Activated CD4-positive, CD25-positive, alpha-beta regulatory T cell treated with anti-CD3 and anti-CD28 coated beads, Interleukin-2, amount 50 U/mL, for 24 hours (primary cell): Measurements from ENCODE around the gene RNF149.
"Not testable (repeated sequence)": the region's sequence is repeated elsewhere in the genome, so short reads cannot be mapped to it uniquely, and the experiment has no call there.

ENCODE experiments used
- ATAC-seq, 2 donors: fragments of 150-1000 bp; cut with Tn5 transposase; one replicate each; pipeline ENCODE4 v1.10.0; 2021; ENCODE audit warnings: mild to moderate bottlenecking in 1 of 2, moderate library complexity in 1 of 2

RNF149 gene, protein sequence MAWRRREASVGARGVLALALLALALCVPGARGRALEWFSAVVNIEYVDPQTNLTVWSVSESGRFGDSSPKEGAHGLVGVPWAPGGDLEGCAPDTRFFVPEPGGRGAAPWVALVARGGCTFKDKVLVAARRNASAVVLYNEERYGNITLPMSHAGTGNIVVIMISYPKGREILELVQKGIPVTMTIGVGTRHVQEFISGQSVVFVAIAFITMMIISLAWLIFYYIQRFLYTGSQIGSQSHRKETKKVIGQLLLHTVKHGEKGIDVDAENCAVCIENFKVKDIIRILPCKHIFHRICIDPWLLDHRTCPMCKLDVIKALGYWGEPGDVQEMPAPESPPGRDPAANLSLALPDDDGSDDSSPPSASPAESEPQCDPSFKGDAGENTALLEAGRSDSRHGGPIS

DNA sequence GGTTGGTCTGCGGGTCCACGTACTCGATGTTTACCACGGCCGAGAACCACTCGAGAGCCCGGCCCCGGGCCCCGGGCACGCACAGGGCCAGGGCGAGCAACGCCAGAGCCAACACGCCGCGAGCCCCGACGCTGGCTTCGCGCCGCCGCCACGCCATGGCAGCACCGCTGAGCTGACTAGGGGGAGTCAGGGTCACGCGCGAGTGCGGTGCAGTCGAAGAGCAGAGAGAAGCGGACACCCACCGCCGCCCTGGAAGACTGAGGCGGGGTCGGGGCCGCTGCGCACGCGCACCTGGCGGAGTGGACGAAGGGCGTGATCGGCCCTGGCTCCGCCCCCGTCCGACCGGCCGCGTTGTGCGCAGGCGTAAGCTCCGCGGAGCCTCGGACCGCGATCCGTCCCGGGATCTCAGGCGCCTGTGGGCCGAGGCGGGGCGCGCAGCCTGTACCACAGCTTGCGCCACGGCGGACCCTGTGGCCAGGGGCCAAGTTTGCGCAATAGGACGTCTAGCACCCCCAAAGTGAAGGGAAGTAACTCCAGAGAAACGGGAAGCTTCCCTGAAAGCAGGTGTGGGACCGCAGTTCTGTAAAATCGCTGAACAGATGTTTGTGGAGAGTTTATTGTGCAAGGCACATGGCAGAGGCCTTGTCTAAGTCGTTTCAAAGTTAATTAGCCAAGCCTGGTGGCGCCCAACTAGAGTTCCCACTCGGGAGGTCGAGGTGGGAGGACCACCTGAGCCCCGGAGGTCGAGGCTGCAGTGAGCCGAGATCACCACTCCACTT, at the start of gene RNF149:
RNF149 (minus strand) TSS at position 270 of the 779 bp plus-strand sequence; CDS start at position 157, 113 bp downstream.
- ATAC-seq: peak; percentile 33 to 42

DNA sequence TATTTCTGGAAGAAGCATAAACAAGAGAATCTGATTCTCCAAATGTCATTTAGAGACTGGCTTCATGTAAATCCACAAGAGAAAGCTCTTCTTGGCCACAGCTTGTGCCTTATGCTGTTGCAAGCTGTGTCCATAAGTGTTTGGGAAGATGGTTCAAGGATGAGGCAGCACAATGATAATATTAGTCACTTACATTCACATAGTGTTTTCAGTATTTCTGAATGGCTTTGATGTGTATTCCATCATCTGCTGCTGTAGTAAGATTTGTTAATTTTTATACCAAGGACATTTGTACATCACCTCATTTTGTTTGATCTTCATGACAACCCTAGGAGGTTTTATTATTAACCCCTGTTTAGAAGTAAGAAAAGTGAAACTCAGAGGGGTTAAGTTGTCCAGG, 48.9 kb upstream of the RNF149 start:
- ATAC-seq: no peak

DNA sequence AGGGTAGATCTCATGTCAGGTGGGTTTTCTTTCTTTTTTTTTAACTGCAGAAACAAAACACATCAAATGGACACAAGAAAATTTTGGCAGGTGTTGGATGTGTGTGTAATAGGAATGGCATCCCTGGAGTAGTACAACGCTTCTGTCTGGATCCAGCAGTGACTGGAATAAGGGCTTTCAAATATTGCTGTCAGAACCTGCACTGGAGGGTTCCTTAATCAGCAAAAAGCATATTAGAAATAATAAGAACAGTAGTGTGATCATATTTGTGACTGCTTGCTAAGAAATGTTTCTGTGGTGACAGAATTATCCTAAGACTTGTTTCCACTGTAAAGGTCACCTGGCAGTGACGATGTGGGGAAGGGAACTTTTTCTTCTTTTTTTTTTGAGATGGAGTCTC, 48.0 kb upstream of the RNF149 start:
- ATAC-seq: no peak

DNA sequence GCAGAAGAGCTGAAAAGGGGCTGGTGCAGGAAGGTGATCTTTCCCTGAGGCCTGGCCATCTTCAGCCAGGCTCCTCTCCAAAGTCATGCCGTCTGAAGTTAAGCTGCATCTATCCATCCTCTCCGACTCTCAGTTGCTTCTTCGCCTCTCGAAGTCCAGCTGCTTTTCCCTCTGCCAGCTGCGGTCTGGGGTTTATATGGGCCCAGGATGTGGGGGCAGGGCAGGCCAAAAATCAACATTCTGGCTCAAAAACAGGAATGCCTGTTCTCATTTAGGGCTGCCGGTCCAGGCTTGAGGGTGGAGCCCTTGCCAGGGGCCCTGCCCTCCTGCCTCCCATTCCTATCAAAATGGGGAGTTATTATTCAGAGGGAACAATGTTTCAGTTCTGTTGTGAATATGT, 47.6 kb upstream of the RNF149 start:
- no peak for ATAC-seq

DNA sequence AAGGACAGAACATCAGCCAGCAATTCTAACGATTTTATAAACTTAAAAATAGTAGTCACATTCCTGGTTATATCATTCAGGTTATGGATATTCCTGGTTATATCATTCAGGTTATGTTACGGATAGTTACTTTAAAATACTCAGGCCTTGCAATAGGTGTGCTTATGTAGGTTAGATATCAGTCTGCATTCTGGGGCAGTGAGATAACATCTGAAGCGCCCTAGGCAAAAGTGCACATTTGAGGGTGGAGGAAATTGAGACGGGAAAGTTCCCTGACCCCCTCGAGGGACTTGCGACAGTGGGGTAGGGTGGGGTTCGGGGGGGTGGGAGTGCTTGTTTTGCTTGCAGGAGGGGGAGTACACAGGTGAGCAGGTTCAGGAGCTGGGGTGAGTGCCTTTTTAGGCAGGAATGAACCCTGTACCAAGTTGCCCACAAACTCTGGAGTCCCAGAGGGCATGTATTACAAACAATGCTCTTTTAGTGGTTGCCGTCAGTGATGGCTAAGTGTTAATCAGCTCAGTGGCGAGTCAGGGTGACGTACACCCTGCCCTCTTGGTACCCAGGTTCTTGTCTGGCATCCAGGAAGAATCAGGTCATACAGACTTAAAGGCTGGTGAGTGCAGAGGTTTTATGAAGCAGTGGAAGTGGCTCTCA, 47.0 kb upstream of the RNF149 start:
- no peak for ATAC-seq

DNA sequence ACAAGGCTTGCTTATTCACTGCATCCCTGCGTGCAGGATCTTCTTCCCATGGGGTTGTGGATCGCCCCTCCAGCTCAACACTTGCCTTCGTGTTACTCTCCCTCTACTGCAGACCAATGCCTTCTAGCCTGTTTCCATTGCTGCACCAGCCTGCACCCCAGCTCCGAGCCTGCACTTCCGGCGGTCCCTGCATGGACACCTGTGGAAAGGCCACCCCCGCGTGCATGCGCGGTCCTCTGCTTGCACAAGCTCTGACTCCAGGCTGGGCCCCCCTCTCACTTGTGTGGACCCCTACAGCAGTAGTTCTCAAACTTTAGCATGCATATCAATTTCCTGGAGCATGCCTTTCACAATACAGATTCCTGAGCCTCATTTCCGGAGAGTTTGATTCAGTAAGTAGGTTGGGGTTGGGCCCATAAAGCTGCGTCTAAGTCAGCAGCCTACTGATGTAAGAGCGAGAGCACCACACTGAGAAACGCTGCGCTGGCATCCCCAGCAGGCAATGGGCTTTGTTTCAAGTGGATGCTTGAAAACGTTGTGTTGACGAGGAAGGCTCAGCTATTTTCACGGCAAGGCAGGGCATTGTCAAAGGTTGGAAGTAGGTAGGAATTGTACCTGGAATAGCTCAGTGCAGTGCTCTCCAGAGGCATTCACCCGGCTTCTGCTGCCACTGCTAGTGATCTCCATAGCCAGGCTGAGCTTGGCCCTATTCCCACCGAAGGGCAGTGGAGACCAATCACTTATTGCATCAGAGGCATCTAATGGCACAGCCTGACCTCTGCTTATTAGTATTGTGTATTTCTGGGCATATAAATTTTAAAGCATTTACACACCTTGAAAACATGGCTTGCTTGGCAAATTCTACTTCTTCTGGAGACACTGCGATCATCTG, 46.2 kb upstream of the RNF149 start:
- no peak for ATAC-seq

DNA sequence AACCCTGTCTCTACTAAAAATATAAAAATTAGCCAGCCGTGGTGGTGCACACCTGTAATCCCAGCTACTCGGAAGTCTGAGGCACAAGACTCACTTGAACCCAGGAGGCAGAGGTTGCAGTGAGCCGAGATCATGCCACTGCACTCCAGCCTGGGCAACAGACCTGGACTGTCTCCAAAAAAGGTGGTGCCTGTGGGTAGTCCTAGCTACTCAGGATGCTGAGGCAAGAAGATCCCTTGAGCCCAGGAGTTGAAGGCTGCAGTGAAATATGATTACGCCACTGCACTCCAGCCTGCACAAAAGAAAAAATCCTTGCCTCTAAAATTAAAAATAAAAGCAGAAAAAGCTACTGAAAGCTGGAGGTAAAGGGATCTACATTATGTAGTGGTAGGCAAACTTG, 44.1 kb upstream of the RNF149 start:
- ATAC-seq: not testable (repeated sequence)

DNA sequence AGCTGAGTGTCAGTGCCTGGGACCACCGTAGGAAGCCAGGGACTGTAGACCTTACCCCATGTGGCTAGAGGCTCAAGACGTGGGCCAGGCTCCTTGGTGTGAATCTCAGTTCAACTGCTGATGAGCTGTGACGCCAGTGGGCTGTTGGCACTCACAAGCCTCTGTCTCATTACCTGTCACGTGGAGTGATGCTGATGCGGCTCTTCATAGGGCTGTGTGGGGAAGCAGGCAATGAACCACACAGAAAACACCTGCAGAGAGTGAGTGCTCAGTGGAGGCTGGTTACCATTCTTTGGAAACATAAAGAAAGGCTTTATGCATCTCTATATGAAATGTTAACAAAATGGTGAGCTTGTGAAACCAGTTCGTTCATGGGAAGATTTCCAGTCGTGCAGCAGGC, 42.7 kb upstream of the RNF149 start:
- no peak for ATAC-seq

DNA sequence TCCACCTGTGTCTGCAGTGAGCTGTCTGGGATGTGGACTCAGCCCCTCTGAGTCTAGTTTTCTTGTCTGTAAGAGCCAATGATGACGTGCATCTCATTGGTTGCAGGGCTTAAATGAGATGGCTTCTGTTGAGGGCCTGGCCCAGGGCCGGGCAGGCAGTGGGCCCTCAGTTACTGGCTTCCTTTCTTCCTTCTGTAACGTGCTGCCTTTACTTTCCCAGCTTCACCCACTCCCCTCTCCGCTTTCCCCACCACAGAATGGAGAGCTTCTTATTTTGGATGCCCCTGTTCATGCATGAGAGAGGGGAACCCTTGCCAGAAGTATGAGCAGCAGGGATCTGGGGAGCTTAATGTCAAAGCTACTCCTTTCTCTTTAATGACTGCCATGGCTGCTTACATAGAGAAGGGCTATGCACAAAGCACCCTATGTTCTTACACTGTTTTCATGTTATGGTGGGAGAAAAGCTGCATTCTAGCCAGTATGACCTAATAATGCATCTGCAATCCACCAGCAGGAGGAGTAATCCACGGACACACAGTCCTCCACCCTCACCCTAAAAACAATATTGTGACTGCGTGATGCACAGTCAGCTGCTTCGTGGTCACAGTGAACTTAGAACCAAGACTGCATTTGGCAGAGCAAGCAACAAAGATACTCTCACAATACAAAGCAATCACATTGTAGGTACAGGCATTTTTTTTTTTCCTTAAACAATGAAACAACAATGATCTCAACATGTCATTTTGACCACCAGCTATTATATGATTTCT, 41.6 kb upstream of the RNF149 start:
- peak in 1 of 2 donors; percentile 62 for ATAC-seq

DNA sequence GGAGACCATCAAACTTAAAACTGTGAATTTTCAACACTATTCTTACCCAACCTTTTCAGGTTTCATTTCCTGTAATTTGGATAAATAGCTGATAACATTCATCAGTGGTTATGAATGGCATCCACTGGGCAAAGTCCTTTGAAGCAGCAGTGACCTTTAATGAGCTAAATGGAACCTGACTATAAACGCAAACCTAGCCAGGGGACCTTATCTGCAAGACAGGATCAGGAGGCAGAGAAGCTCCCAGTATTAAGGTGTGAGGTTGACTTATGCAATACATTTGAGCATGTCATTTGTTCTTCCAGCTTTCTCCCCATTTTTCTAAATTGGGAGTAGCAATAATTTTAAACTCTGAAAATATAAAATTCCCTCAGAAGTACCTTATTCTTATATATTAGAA, 40.4 kb upstream of the RNF149 start:
- ATAC-seq: no peak

DNA sequence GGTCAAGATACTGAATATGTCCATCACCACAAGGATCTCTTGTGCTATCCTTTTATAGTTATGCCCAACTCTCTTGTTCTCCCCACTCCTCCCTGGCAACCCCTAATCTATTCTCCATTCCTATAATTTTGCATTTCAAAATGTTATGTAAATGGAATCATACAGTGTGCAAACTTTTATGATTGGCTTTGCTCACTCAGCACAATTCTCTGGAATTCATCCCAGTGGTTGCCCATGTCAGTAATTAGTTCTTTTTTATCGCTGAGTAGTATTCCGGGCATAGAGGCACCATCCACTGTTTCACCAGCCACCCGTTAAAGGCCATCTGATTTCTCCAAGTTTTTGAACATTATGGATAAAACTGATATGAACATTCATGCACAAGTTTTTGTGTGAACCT, 38.4 kb upstream of the RNF149 start:
- ATAC-seq: no peak

DNA sequence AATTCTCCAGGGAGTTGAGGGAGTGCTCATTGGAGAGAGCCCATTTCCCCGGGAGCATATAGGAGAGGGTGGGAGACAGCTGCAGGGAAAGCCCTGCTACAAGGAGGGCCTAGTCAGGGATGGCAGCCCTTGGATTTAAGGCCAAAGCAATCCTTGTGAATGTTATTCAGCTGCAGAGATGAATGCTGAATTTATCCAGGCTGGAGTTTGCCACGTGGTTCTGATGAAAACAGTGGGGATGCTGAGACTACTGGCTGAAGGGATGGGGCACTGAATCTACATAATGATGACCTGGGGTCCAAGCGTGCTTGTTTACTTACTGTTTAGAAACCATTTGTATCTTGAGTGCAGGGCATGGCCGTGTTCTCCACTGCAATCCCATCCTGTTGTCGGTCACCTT, 35.6 kb upstream of the RNF149 start:
- ATAC-seq: no peak

DNA sequence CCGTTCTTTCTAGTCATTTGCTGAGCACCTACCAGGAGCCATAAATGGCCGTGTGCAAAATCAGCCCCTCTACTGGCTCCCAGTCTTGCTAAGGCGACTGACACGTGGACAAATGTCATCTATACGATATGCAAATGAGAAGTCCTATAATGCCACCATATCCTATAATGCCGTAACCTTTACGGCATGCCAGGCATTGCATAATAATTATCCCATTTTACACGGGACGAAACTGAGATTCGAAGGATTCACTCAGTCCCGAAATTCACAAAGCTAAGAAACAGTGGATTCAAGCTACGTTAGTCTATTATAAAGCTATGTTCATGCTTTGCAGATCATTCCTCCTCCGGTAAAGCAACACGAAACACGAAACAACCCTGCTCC, 34.1 kb upstream of the RNF149 start:
- ATAC-seq: no peak

DNA sequence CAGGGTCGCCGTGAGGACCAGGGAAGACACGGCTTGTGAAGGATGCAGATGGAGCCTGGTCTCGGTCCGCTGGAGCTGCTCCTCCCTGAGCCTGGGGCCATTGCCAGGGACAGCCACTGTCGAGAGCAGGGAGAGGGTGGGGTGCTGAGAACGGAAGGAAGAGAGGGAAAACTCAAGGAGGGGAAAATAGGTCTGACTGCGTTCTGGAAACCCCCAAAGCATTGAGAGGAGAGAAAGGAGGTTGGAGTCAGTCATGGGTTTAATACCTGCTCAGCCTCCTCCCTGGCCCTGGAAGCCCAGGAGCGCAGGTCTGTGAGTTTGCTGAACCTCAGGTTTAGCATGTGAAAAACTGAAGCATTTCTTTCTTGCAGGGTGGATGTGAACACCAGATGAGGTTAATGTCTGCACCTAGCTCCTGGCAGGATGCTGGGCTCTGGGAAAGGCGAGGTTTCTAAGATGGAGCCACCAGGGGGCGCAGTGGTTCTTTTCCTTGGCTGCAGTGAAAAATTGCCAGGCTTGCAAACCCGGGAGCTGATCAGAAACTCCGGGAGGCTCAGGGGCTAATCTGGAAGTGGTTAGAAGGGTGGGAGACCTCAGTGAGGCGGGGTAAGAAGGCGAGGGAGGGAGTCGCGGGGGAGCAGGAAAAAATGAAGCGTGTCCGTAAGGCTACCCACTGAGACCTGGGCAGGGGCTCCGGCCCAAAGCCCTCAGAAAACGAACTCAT, 33.6 kb upstream of the RNF149 start:
- ATAC-seq: peak in 1 of 2 donors; percentile 38

DNA sequence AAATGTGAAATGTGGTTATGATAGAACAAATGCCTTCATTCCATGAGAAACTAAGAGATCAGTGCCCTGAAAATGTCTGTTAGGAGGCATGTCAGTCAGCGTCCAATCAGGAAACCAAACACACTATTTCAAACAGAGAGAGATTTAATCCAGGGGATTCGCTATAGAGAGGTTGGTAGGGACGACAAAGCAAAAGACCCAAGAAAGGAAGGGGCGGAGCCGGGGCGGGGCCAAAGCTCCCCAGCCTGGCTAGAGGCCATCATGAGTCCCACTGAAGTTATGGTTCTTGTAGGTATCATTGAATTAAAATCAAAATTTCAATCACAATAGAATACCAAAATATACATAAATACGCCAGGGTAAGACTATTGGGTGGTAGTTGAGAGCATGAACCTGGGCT, 32.9 kb upstream of the RNF149 start:
- peak in 1 of 2 donors; percentile 33 for ATAC-seq

DNA sequence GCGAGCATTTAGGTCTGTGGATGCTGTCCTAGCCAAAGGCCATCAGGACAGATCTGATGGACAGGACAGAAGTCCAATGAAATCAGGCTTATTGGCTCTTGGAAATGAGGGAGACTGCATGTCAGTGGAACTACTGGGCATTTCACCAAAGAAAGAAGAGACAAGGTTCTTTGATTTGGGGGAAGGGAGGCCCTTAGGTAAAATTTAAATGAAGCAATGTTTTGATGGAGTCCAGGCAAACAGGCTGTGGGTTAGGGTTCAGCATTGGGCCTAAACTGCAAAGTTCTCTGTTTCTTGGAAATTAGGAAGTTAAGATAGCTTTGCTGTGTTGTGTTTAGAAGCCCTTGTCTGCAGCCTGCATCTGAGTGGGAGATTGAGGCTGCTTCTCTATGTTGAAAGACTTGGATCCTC, 31.6 kb upstream of the RNF149 start:
- no peak for ATAC-seq

DNA sequence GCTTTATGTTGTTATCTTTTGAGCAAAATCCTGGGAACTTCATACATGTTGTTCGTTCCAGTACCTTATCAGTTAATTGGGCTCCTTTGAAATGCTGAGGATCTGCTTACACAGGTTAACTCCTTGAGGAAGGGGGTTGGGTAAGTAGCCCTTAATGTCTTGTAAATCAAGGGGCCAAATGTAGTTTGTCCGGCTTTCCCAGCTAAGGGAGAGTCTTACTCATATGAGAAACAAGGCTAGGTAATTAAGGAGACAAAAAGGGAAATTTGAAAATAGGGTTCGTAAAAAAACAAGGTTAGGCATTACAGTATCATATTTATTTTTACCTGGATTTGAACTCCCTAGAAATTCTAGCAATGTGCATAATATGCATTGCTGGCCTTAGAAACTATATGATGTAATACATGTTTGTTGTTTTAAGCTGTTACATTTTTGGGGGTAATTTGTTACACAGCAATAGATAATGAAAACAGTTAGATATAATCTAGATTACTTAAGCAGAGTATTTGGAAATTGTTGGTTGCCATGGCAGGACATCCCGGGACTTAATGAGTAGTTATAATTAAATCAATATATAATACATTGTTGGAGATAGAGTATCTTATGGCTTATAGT, 30.9 kb upstream of the RNF149 start:
- ATAC-seq: no peak

DNA sequence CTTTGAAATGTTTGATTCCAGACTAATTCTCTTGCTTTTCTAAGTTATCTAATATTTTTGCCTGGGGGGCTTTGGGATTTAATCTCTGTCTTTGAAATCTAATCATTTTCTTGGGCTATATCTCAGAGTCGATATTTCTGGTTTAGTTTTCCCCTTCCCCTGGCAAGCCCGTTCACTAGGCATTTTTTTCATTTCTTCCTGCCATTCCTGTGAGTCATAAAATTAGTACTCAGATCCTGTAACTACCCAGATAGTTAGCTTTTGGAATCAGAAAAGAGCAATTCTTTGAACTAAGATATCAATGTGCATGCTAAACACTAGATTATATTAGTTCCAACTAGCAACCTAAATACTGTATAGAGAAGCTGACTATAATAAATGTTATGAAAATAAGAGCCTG, 29.4 kb upstream of the RNF149 start:
- ATAC-seq: no peak

DNA sequence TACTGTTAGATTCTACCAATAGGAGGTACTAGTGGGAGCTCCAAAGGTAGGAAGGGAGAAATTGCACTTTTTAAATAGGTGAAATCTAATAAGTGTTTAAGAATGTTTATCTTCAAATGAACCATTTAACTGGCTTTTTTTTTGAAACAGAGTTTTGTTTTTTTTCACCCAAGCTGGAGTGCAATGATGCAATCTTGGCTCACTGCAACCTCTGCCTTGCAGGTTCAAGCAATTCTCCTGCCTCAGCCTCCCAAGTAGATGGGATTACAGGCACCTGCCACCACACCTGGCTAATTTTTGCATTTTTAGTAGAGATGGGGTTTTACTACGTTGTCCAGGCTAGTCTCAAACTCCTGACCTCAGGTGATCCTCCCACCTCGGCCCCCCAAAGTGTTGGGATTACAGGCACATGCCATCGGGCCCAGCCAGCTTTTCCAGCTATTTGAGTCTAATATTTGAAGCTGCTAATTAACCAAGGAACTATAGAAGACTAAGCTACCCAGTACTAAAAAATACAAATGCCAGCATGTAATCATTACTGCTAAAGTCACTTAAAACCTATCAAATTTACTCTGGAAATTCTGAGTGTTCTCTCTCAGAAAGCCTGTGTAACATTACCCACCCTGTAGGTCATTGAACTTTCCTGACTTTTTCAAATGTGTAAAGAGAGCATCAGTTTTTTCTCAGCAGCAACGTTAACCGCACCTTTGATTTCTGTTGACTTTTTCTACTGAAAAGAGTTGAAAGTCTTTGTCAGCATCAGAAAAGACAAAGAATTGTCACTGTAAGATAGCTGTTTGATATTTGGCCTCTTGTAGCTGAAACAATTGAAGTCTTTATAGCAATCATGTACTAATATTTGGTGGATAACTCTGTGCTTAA, 24.6 kb upstream of the RNF149 start:
- no peak for ATAC-seq

DNA sequence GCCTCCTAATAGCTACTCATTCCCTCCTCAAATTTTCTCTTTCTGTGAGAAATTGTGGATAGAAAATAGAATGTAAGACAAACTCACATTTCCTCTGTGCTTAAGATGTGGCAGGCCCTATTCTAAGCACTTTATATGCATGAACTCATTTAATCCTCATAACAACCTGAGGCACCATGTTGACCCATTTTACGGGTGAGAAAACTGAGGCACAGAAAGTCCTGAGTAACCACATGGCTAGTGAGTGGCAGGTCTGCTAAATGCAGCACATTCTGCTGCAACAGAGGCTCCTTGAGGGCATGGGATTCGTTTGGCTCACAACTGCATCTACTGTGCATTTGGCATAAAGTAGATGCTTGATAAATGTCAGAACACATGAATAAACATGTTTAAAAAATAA, 22.7 kb upstream of the RNF149 start:
- no peak for ATAC-seq
